ENCODE results near the gene ARNT2. TPM values are rescaled to one million over a fixed set of nuclear protein-coding genes. Genes with fewer than 3 reads are reported as not detected.

ARNT2 gene
- total RNA-seq (2022; extraction: Qiagen RNA extraction; ENCODE audit: low read depth), result 13.6 to 18.5 TPM (median 16.2 TPM) in 5 replicates

DNA sequence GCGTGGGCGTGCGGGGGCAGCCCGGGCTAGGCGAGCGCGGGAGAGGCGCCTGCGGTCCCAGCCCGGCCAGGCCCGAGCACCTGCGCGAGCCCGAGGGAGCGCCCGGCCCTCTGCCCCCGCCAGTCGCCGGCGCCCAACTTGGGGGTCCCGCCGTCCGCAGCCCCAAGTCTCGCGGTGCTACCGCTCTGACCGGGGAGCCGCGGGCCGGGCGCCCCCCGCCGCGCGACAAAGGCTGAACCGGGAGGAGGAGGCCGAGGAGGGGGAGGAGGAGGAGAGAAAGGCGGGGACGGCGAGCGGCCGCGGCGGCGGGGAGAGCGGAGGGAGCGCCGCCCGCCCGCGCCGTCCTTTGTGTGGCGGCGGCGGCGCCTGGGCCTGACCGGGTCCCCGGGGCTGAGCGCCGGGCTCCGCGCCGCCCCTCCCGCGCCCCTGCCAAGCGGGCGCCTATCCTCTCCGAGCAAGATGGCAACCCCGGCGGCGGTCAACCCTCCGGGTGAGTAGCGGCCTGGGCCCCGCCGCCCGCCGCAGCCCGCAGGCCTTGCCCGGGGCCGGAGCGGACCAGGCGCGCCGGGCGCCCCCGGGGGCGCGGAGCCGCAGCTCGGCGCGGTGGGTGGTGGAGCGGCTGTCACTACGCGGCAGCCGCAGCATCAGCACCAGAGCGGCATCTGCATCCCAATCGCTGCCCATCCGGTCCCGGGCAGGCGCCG is at the start of gene ARNT2:
Gene ARNT2, plus strand, starts transcription at position 326 of the 704 bp plus-strand sequence. Its CDS starts 134 bp downstream, at position 460.

Other genes starting within 250 kb of the ARNT2 start
- 0.01 to 0.02 TPM (median 0.02 TPM) in 3 of 5 replicates, not detected in the others for gene CTXND1, start 152.2 kb upstream of the ARNT2 start, total RNA-seq (2022; extraction: Qiagen RNA extraction; ENCODE audit: low read depth)